OCI-LY3 (cell line): ENCODE measurements around the gene TOMM22.

Source experiments
- H2AFZ ChIP-seq: fragments of 200-600, 300-600 bp; shearing (Covaris generic); 2 replicates; pipeline ENCODE4 v1.6.0; 2014; ENCODE audit warnings: antibody characterized with exemption, low read depth, low read length
- H3K27ac ChIP-seq: fragments of 200-600, 300-600 bp; sonication (generic); 2 replicates; pipeline ENCODE4 v1.5.1; 2014; ENCODE audit warnings: mild to moderate bottlenecking, low read length, moderate library complexity, mixed read lengths
- H3K27me3 ChIP-seq: fragments of 200-600, 300-600 bp; sonication (generic); 2 replicates; pipeline ENCODE4 v1.6.1; 2014; ENCODE audit warnings: low read depth, low read length, mixed read lengths
- H3K36me3 ChIP-seq: fragments of 200-600, 300-600 bp; sonication (generic); replicated peaks from 2 replicates; pipeline ENCODE3; 2014; ENCODE audit warnings: low read depth, low read length, mixed read lengths
- H3K4me1 ChIP-seq: fragments of 300-600, 200-600 bp; sonication (generic); 2 replicates; pipeline ENCODE4 v1.6.1; 2014; ENCODE audit warnings: low read length, mixed read lengths
- H3K4me2 ChIP-seq: fragments of 200-600, 300-600 bp; sonication (generic); 2 replicates; pipeline ENCODE4 v1.6.1; 2014; ENCODE audit warnings: low read length, mixed read lengths
- H3K4me3 ChIP-seq: fragments of 300-600, 200-600 bp; sonication (generic); 2 replicates; pipeline ENCODE4 v1.5.1; 2014; ENCODE audit warnings: antibody characterized with exemption, mild to moderate bottlenecking, low read length, moderate library complexity
- H3K79me2 ChIP-seq: fragments of 300-600, 200-600 bp; shearing (Covaris generic); 2 replicates; pipeline ENCODE4 v1.6.1; 2014; ENCODE audit warnings: mild to moderate bottlenecking, low read length, mixed read lengths
- H3K9ac ChIP-seq: fragments of 300-600, 200-600 bp; shearing (Covaris generic); 2 replicates; pipeline ENCODE4 v1.6.0; 2014; ENCODE audit warnings: mild to moderate bottlenecking, low read length, moderate library complexity
- H3K9me3 ChIP-seq: fragments of 200-600, 300-600 bp; shearing (Covaris generic); 2 replicates; pipeline ENCODE4 v1.6.1; 2014; ENCODE audit warnings: low read length, mixed read lengths; ENCODE audit not compliant: insufficient read depth
- H4K20me1 ChIP-seq: fragments of 200-600, 300-600 bp; sonication (generic); 2 replicates; pipeline ENCODE4 v1.6.1; 2016; ENCODE audit warnings: low read length, mixed read lengths; ENCODE audit not compliant: insufficient read depth
- CTCF ChIP-seq: fragments of 200-600, 300-600 bp; sonication (generic); IDR thresholded peaks from 2 replicates; pipeline ENCODE4 v1.5.1; 2014; ENCODE audit warnings: antibody characterized with exemption, low read length, low read depth
- EZH2phosphoT487 ChIP-seq: fragments of 200-600 bp; shearing (Covaris generic); IDR thresholded peaks from 2 replicates; pipeline ENCODE4 v1.6.1; 2018; ENCODE audit warnings: antibody characterized with exemption, mixed run types, low read depth

The TOMM22 gene

GRCh38 chr22:38734421-38735100, 52.8 kb downstream of the TOMM22 start:
- Histone ChIP-seq H3K4me3 (no peak overlapping the region), H3K36me3 (peaks cover 85% of the 10 kb centered on the region), H3K9me3 (no peaks in the 10 kb centered on the region), H3K4me1 (no peaks in the 10 kb centered on the region), H3K4me2 (no peak overlapping the region), H3K9ac (no peak overlapping the region), H3K79me2 (no peaks in the 10 kb centered on the region), H3K27ac (no peak overlapping the region), H3K27me3 (no peaks in the 10 kb centered on the region), H2AFZ (no peak overlapping the region), H4K20me1 (peaks cover 10% of the 10 kb centered on the region; the same call in 1 of the 2 replicates)
- TF ChIP-seq CTCF = no peak
- no peak for TF ChIP-seq EZH2phosphoT487
